HepG2 (cell line): ENCODE data around the gene CAMSAP1. TPM values are rescaled to one million over a fixed set of nuclear protein-coding genes. Genes with fewer than 3 reads are reported as not detected.

ENCODE experiments used
- ATAC-seq: fragments of 200-7000 bp; cut with Tn5 transposase; 3 replicates; pipeline ENCODE4 v1.9.1; 2020; ENCODE audit warnings: mild to moderate bottlenecking, moderate library complexity
- BruUV-seq: library from RNA; stranded (reverse); fragments of 400-500 nt; replicated peaks from 2 replicates; lab custom pipeline; 2021; lab: Mats Ljungman, UMichigan
- CTCF ChIA-PET: fragments of 300-600 bp; formaldehyde crosslinking; extraction: SDS; loops from one replicate; lab custom pipeline; 2021; ENCODE audit warnings: low total read pairs, inconsistent platforms, low intra/inter-chr PET ratio; lab: Yijun Ruan, JAX
- POLR2A ChIA-PET: fragments of 350-600 bp; sonication (Branson Sonifier 250); formaldehyde crosslinking; loops from one replicate; lab custom pipeline; 2020; ENCODE audit warnings: antibody characterized with exemption, inconsistent platforms; lab: Yijun Ruan, JAX
- DNase-seq: peaks from one replicate; pipeline ENCODE4 v3.0.0-alpha.2; 2015; ENCODE audit warnings: low spot score
- FAIRE-seq: peaks from 3 replicates; lab custom pipeline; 2011; peaks lifted over from hg19 to GRCh38; lab: Jason Lieb, UNC
- H2AFZ ChIP-seq: one replicate; pipeline ENCODE4 v1.6.1; 2011; ENCODE audit warnings: low read length, inconsistent platforms
- H3K27ac ChIP-seq: fragments of 300-600 bp; 3 replicates; pipeline ENCODE4 v1.8.0; 2011; ENCODE audit warnings: mixed run types, mild to moderate bottlenecking, mixed read lengths, low read length, inconsistent platforms; ENCODE audit not compliant: insufficient read depth; ENCODE audit errors: extremely low read length
- H3K27me3 ChIP-seq, 2 experiments: fragments of 200-600 bp in 1 of 2; 2 replicates in 1 of 2; 3 replicates in 1 of 2; pipeline versions ENCODE4 v1.6.0 to v1.8.0; 2011; ENCODE audit warnings: low read length in 2 of 2, mild to moderate bottlenecking in 2 of 2, moderate library complexity in 2 of 2, inconsistent platforms in 1 of 2; ENCODE audit not compliant: insufficient read depth in 2 of 2, control insufficient read depth in 1 of 2
- H3K36me3 ChIP-seq, 2 experiments: fragments of 200-600 bp in 1 of 2; replicated peaks in 1 of 2; 2 replicates in 1 of 2; 3 replicates in 1 of 2; pipeline versions ENCODE4 v1.5.1 to v1.8.0; 2011; ENCODE audit warnings: low read length in 2 of 2, inconsistent platforms in 1 of 2; ENCODE audit not compliant: insufficient read depth in 2 of 2, control insufficient read depth in 1 of 2
- H3K4me1 ChIP-seq: 2 replicates; pipeline ENCODE4 v1.5.1; 2012; ENCODE audit warnings: low read length, inconsistent platforms; ENCODE audit not compliant: insufficient read depth
- H3K4me2 ChIP-seq: 2 replicates; pipeline ENCODE4 v1.6.0; 2011; ENCODE audit warnings: low read depth, low read length, inconsistent platforms
- H3K4me3 ChIP-seq, 3 experiments: fragments of 200-600 bp in 1 of 3; sonication (generic), shearing (Covaris generic) in 1 of 3; replicated peaks in 1 of 3; 2 replicates each; pipeline ENCODE4 v1.5.1; 2011 to 2016; ENCODE audit warnings: low read length in 3 of 3, inconsistent platforms in 2 of 3, low read depth in 2 of 3, mild to moderate bottlenecking in 2 of 3, control low read depth in 1 of 3, mixed read lengths in 1 of 3; ENCODE audit not compliant: insufficient read depth in 1 of 3
- H3K79me2 ChIP-seq: one replicate; pipeline ENCODE4 v1.6.1; 2011; ENCODE audit warnings: low read length, inconsistent platforms; ENCODE audit not compliant: insufficient read depth
- H3K9ac ChIP-seq: 2 replicates; pipeline ENCODE4 v1.6.0; 2011; ENCODE audit warnings: mild to moderate bottlenecking, low read depth, low read length, inconsistent platforms; ENCODE audit not compliant: insufficient read depth
- H3K9me3 ChIP-seq: 2 replicates; pipeline ENCODE4 v1.5.1; 2012; ENCODE audit warnings: mild to moderate bottlenecking, low read length
- H4K20me1 ChIP-seq: 2 replicates; pipeline ENCODE4 v1.6.0; 2011; ENCODE audit warnings: inconsistent platforms, mild to moderate bottlenecking, low read length, moderate library complexity; ENCODE audit not compliant: insufficient read depth
- FLYWCH1 ChIP-seq: sonication (generic); formaldehyde crosslinking; IDR thresholded peaks from 2 replicates; pipeline ENCODE4 v1.8.1; 2023; ENCODE audit warnings: mild to moderate bottlenecking, missing genetic modification reagents
- RARG ChIP-seq: sonication (generic); formaldehyde crosslinking; IDR thresholded peaks from 2 replicates; pipeline ENCODE4 v1.4.0; 2020; ENCODE audit warnings: low read depth, mild to moderate bottlenecking, missing genetic modification reagents
- SAFB2 ChIP-seq: sonication (generic); formaldehyde crosslinking; IDR thresholded peaks from 2 replicates; pipeline ENCODE4 v1.5.1; 2020; ENCODE audit warnings: missing genetic modification reagents, low read depth, mild to moderate bottlenecking, borderline replicate concordance
- WGBS: methylation state at CpG from one replicate; pipeline ENCODE4 v1.1.6; 2017; ENCODE audit warnings: low lambda C conversion rate; 5-methylcytosine and 5-hydroxymethylcytosine counted together
- in situ Hi-C: cut with HindIII; loops from 2 replicates; pipeline ENCODE4 v1.10.0; 2017; ENCODE audit warnings: low pct_unique_long_range_greater_than_20kb; ENCODE audit not compliant: extremely low pct_ligation_motif_present
- intact Hi-C: fragments of 100-400 bp; cut with micrococcal nuclease; formaldehyde crosslinking; loops from one replicate; pipeline ENCODE4 v1.10.0; 2022; ENCODE audit not compliant: unreplicated experiment
- polyA plus RNA-seq, 8 experiments: library from polyadenylated mRNA; depleted of rRNA in 3 of 8; stranded (reverse) in 7 of 8; unstranded in 1 of 8; fragments of >200 nt; fragmentation: Illumina TruSeq in 4 of 8; extraction: Trizol in 4 of 8; gene quantifications; 2 replicates each; pipeline versions ENCODE4 v1.2.1 to v1.2.3, GENCODE V29; 2011 to 2016; ENCODE audit warnings: low read depth in 4 of 8, missing spikeins in 1 of 8, mixed read lengths in 1 of 8; ENCODE audit not compliant: insufficient read depth in 1 of 8
- total RNA-seq, 5 experiments: library from RNA; depleted of rRNA; stranded (reverse); fragments of >200 nt; fragmentation: Illumina TruSeq; extraction: Trizol; gene quantifications; 2 replicates each; pipeline ENCODE4 v1.2.3, GENCODE V29; 2016; ENCODE audit warnings: low read depth in 1 of 5
- TF ChIP-seq, protein P1 (sequence below): sonication (generic); formaldehyde crosslinking; IDR thresholded peaks from 2 replicates; pipeline ENCODE4 v1.8.0; 2022; ENCODE audit warnings: mild to moderate bottlenecking, missing genetic modification reagents, borderline replicate concordance
- TF ChIP-seq, protein P2 (sequence below): sonication (generic); formaldehyde crosslinking; IDR thresholded peaks from 2 replicates; pipeline ENCODE4 v1.8.1; 2022; ENCODE audit warnings: low read depth, mild to moderate bottlenecking, missing genetic modification reagents
- TF ChIP-seq, protein P3 (sequence below): sonication (generic); formaldehyde crosslinking; IDR thresholded peaks from 2 replicates; pipeline ENCODE4 v1.5.0; 2020; ENCODE audit warnings: missing genetic modification reagents

The CAMSAP1 gene
- total and polyA plus RNA-seq, 2 of the 13 experiments (the other 11 are each of a cell fraction or from before 2014, with no cell fraction given): 3.8 to 12.4 TPM

DNA sequence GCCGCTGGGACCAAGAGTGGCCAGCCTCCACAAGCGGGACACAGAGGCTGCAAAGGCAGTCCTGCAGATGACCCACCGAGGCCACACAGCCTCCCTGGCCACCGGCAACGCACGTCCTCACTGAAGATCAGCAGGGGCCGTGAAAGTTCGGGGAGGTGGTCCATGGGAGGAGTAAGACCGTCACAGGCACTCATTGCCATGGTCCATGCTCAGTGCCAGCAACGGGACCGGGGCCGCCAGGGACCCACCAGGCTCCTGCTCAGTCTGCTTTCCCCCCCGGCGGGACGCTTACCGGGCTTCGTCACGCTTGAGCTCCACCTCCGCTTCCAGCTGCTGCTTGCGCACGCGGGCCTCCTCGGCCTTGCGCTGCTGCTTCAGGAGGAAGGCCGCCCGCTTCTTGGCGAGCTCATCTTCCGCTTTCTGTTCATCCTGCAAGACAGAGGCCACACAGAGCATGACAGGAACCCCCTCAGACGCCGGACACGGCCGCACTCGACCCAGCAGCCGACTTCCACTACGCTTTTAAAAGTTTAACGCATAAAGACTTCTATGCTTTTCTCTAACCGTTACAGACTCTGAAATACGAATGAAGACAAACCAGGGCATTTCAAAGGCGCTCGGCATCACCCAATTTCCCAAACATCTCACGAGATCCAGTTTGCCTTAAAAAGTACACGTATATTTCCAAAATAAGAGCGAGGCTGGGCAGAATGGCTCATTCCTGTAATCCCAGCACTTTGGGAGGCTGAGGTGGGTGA lies 88.4 kb downstream of the CAMSAP1 start:
- Histone ChIP-seq H3K9me3 (no peaks in the 10 kb centered on the region), H3K27ac (no peak overlapping the region), H3K4me1 (no peaks in the 10 kb centered on the region), H2AFZ (no peak overlapping the region), H4K20me1 (no peaks in the 10 kb centered on the region), H3K4me3 (no peak overlapping the region), H3K9ac (no peak overlapping the region), H3K27me3 (no peaks in the 10 kb centered on the region), H3K4me2 (no peak overlapping the region), H3K79me2 (no peaks in the 10 kb centered on the region), H3K36me3 (peaks cover 28 to 90% of the 10 kb centered on the region in 2 experiments)
- TF ChIP-seq, protein P1, sequence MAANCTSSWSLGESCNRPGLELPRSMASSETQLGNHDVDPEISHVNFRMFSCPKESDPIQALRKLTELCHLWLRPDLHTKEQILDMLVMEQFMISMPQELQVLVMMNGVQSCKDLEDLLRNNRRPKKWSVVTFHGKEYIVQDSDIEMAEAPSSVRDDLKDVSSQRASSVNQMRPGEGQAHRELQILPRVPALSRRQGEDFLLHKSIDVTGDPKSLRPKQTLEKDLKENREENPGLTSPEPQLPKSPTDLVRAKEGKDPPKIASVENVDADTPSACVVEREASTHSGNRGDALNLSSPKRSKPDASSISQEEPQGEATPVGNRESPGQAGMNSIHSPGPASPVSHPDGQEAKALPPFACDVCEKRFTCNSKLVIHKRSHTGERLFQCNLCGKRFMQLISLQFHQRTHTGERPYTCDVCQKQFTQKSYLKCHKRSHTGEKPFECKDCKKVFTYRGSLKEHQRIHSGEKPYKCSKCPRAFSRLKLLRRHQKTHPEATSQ: no peak
- TF ChIP-seq, protein P2, sequence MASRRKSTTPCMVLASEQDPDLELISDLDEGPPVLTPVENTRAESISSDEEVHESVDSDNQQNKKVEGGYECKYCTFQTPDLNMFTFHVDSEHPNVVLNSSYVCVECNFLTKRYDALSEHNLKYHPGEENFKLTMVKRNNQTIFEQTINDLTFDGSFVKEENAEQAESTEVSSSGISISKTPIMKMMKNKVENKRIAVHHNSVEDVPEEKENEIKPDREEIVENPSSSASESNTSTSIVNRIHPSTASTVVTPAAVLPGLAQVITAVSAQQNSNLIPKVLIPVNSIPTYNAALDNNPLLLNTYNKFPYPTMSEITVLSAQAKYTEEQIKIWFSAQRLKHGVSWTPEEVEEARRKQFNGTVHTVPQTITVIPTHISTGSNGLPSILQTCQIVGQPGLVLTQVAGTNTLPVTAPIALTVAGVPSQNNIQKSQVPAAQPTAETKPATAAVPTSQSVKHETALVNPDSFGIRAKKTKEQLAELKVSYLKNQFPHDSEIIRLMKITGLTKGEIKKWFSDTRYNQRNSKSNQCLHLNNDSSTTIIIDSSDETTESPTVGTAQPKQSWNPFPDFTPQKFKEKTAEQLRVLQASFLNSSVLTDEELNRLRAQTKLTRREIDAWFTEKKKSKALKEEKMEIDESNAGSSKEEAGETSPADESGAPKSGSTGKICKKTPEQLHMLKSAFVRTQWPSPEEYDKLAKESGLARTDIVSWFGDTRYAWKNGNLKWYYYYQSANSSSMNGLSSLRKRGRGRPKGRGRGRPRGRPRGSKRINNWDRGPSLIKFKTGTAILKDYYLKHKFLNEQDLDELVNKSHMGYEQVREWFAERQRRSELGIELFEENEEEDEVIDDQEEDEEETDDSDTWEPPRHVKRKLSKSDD (CRISPR knock-in tag): no peak
- TF ChIP-seq FLYWCH1 (CRISPR knock-in tag): no peak
- no peak for TF ChIP-seq SAFB2 (CRISPR knock-in tag)
- no peak for TF ChIP-seq RARG (CRISPR knock-in tag)
- TF ChIP-seq, protein P3, sequence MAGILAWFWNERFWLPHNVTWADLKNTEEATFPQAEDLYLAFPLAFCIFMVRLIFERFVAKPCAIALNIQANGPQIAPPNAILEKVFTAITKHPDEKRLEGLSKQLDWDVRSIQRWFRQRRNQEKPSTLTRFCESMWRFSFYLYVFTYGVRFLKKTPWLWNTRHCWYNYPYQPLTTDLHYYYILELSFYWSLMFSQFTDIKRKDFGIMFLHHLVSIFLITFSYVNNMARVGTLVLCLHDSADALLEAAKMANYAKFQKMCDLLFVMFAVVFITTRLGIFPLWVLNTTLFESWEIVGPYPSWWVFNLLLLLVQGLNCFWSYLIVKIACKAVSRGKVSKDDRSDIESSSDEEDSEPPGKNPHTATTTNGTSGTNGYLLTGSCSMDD (CRISPR knock-in tag): no peak
- 97% methylated on average over 43 of the region's 43 CpGs for WGBS
- no peak for FAIRE-seq
- no peak for DNase-seq
- no peak for ATAC-seq
- POLR2A ChIA-PET: no interaction called here
- in situ Hi-C loops (no loop called here), intact Hi-C loops (no loop called here)
- no TSS peak for BruUV-seq
- CTCF ChIA-PET: no interaction called here
